Parathyroid adenoma (tissue), 2 donors: ENCODE data around the gene MMUT.
A peak's percentile ranks its signal among the peaks of the same experiment; 100 is the strongest.
"Not testable (repeated sequence)": the region's sequence is repeated elsewhere in the genome, so short reads cannot be mapped to it uniquely, and the experiment has no call there.

Experiments
- H2AFZ ChIP-seq: fragments of 300-600 bp; sonication (generic); one replicate; pipeline ENCODE4 v1.7.0; 2017; ENCODE audit warnings: antibody characterized with exemption, mild to moderate bottlenecking
- H3K27ac ChIP-seq: fragments of 300-600 bp; sonication (generic); one replicate; pipeline ENCODE4 v1.7.0; 2017
- H3K27me3 ChIP-seq: fragments of 300-600 bp; sonication (generic); one replicate; pipeline ENCODE4 v1.7.0; 2017; ENCODE audit warnings: low read length; ENCODE audit not compliant: control insufficient read depth, insufficient read depth
- H3K36me3 ChIP-seq: fragments of 300-600 bp; sonication (generic); one replicate; pipeline ENCODE4 v1.7.0; 2017; ENCODE audit warnings: low read length; ENCODE audit not compliant: control insufficient read depth, insufficient read depth
- H3K4me1 ChIP-seq: fragments of 300-600 bp; sonication (generic); one replicate; pipeline ENCODE4 v1.7.0; 2017; ENCODE audit warnings: control low read depth
- H3K4me2 ChIP-seq: fragments of 300-600 bp; sonication (generic); one replicate; pipeline ENCODE4 v1.7.0; 2017; ENCODE audit warnings: low read length
- H3K4me3 ChIP-seq: fragments of 300-600 bp; sonication (generic); one replicate; pipeline ENCODE4 v1.7.0; 2017; ENCODE audit warnings: low read depth, low read length
- H3K79me2 ChIP-seq: fragments of 300-600 bp; sonication (generic); one replicate; pipeline ENCODE4 v1.7.0; 2017; ENCODE audit warnings: control low read depth
- H3K9ac ChIP-seq: fragments of 300-600 bp; sonication (generic); one replicate; pipeline ENCODE4 v1.7.0; 2017; ENCODE audit warnings: mild to moderate bottlenecking
- H3K9me3 ChIP-seq: fragments of 300-600 bp; sonication (generic); one replicate; pipeline ENCODE4 v1.7.0; 2017; ENCODE audit warnings: low read length; ENCODE audit not compliant: control insufficient read depth
- CTCF ChIP-seq: fragments of 300-600 bp; sonication (generic); IDR thresholded peaks from one replicate; pipeline ENCODE4 v1.7.0; 2017; ENCODE audit warnings: antibody characterized with exemption, mild to moderate bottlenecking
- donor health status: primary hyperparathyroidism.

Gene MMUT

GRCh38 chr6:49479308-49479970 is 16.4 kb upstream of the MMUT start:
- H3K4me1 ChIP-seq: no peaks in the 10 kb centered on the region
- TF ChIP-seq CTCF: no peak
- H3K9ac ChIP-seq: no peak overlapping the region
- no peak overlapping the region for H3K4me2 ChIP-seq
- H2AFZ ChIP-seq: no peak overlapping the region
- H3K27ac ChIP-seq: no peak overlapping the region
- H3K27me3 ChIP-seq: no peaks in the 10 kb centered on the region
- H3K36me3 ChIP-seq: no peaks in the 10 kb centered on the region
- H3K4me3 ChIP-seq: no peak overlapping the region
- H3K79me2 ChIP-seq: no peaks in the 10 kb centered on the region
- no peaks in the 10 kb centered on the region for H3K9me3 ChIP-seq

GRCh38 chr6:49476564-49476963 is 13.5 kb upstream of the MMUT start:
- not testable (repeated sequence) for H3K79me2 ChIP-seq, H3K9ac ChIP-seq, H3K9me3 ChIP-seq, H3K27ac ChIP-seq, H3K4me2 ChIP-seq, H3K27me3 ChIP-seq, H2AFZ ChIP-seq, H3K36me3 ChIP-seq, H3K4me1 ChIP-seq, H3K4me3 ChIP-seq

GRCh38 chr6:49468042-49468441 is 5.0 kb upstream of the MMUT start:
- Histone ChIP-seq H3K27me3 (no peaks in the 10 kb centered on the region), H3K4me2 (no peak overlapping the region), H3K79me2 (peaks cover 3% of the 10 kb centered on the region), H3K9me3 (no peaks in the 10 kb centered on the region), H3K36me3 (no peaks in the 10 kb centered on the region), H3K4me1 (peaks cover 5% of the 10 kb centered on the region), H3K27ac (no peak overlapping the region), H2AFZ (no peak overlapping the region), H3K4me3 (no peak overlapping the region), H3K9ac (no peak overlapping the region)
- TF ChIP-seq CTCF: no peak

- no peaks in the 10 kb centered on the region for H3K36me3 ChIP-seq
- H3K4me2 ChIP-seq: no peak overlapping the region
- H3K4me1 ChIP-seq: peaks cover 5% of the 10 kb centered on the region
- H2AFZ ChIP-seq: no peak overlapping the region
- no peak overlapping the region for H3K9ac ChIP-seq
- H3K4me3 ChIP-seq: no peak overlapping the region
- H3K79me2 ChIP-seq: peaks cover 8% of the 10 kb centered on the region
- H3K9me3 ChIP-seq: no peaks in the 10 kb centered on the region
- H3K27ac ChIP-seq: no peak overlapping the region
- no peak for TF ChIP-seq CTCF
- H3K27me3 ChIP-seq: no peaks in the 10 kb centered on the region
Measured at GRCh38 chr6:49464691-49465090, 1.6 kb upstream of the MMUT start.

- H3K4me1 ChIP-seq: peaks cover 5% of the 10 kb centered on the region
- H3K4me2 ChIP-seq: peak overlapping the region; percentile 90
- H3K27ac ChIP-seq: peak overlapping the region; percentile 71
- H3K36me3 ChIP-seq: no peaks in the 10 kb centered on the region
- H2AFZ ChIP-seq: peak overlapping the region; percentile 82
- H3K79me2 ChIP-seq: peaks cover 8% of the 10 kb centered on the region
- no peak for TF ChIP-seq CTCF
- H3K9me3 ChIP-seq: no peaks in the 10 kb centered on the region
- peak overlapping the region; percentile 67 for H3K4me3 ChIP-seq
- H3K27me3 ChIP-seq: no peaks in the 10 kb centered on the region
- no peak overlapping the region for H3K9ac ChIP-seq
Measured at GRCh38 chr6:49463612-49463967, 537 bp upstream of the MMUT start.
